ENCODE results near the gene TEAD3.
"Not testable (repeated sequence)": the region's sequence is repeated elsewhere in the genome, so short reads cannot be mapped to it uniquely, and the experiment has no call there.

Gene TEAD3

DNA sequence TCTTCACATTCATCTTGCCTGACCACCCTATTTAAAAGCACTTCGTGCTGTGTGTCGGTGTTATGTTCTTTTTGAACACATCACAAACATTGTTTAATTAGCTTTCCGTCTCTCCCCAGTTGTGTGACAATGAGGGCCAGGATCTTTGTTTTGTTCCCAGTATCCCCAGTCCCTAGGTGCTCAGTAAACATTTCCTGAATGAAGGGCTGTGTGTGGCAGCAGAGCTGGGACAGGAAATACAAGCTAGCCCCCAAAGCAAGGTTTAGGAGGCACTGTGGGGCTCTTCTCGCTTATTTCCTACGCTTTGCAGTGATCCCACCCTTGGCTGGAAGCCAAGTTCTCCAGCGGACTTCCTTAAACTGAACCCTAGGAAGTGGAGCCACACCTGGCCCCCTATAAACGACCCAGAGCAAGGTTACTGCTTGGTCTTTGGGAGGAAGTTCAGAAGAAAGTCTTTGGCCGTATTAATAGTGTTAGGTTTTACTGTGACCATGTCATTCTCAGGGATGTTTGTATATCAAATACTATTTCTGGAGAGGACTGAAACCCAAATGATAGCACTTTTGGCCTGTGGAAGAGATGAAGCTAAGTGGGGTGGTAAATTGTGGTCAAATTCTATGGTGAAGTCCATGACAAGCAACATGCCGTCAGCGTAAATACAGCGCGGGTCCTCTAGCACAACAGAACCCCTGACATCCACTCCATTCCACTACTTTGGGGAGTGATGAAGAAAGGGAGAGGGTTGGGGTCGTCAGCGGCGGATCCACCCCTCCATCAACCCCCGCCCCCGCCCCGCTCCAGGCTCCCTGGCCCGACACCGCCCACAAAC is 45.3 kb downstream of the TEAD3 start:
- TF ChIP-seq GATA1 (IDR thresholded peaks at IDR 0.05; ENCODE audit: low read depth, low read length) (no peak), POLR2A (IDR thresholded peaks at IDR 0.05; ENCODE audit: low read length) (no peak)
- no peak for DNase-seq

DNA sequence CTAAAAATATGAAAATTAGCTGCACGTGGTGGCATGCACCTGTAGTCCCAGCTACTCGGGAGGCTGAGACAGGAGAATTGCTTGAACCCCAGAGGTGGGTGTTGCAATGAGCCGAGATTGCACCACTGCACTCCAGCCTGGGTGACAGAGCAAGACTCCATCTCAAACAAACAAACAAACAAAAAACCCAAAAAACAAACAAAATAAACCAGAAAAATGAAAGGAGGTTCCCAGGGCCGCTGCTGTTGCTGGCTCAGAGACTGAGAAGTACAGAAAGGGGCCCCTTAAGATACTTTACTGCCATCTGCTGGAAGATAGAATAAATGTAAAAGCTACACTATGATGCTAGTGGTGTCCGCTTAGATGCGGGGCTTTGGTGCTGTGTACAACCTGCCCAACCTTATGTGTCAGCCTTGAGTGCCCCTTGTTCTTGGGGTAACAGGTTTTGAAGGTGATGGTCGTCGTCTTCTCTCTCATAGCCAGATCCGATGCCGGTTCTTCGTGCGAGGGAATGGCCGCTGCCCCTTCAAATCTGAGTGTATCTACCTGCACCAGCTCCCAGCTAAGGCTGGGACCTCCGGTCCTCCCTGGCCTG is 47.5 kb downstream of the TEAD3 start:
- peak; percentile 67 to 73 for DNase-seq
- TF ChIP-seq GATA1 (IDR thresholded peaks at IDR 0.05; ENCODE audit: low read depth, low read length) (no peak), POLR2A (IDR thresholded peaks at IDR 0.05; ENCODE audit: low read length) (no peak)

DNA sequence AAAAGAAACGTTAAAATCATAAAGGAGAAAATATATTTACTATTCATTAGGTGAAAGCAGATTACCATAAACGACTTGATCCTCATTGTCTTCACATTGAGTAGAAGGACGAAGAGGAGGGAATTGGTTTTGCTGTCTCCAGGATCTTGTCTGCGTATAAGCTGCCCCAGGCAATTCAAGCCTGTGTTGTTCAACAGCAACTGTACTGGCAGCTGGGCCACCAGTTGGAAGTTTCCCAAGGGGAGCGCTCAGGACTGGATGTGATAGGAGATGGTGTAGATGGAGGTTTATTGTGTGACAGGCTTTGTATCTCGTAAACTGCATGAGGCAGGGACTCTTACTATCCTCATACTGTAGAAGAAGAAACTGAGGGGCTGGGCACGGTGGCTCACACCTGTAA is 48.7 kb downstream of the TEAD3 start:
- TF ChIP-seq POLR2A (IDR thresholded peaks at IDR 0.05; ENCODE audit: low read length) (no peak), GATA1 (IDR thresholded peaks at IDR 0.05; ENCODE audit: low read depth, low read length) (no peak)
- no peak for DNase-seq

DNA sequence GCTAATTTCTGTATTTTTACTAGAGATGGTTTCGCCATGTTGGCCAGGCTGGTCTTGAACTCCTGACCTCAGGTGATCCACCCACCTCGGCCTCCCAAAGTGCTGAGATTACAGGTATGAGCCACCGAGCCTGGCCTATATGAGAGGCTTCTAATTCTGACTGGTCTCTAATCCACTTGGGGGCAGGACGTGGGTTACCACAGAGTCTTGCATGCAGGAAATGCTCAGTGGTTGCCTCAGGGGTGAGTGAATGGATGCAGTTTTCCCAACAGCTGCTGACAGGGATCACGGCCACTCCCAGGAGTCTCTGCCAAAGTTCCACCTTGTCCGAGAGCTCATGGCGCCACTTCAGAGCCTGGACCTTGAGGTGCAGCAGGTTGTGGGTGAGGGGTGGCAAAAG is 51.2 kb downstream of the TEAD3 start:
- TF ChIP-seq GATA1 (IDR thresholded peaks at IDR 0.05; ENCODE audit: low read depth, low read length): no peak
- TF ChIP-seq POLR2A (IDR thresholded peaks at IDR 0.05; ENCODE audit: low read length): no peak
- no peak for DNase-seq

DNA sequence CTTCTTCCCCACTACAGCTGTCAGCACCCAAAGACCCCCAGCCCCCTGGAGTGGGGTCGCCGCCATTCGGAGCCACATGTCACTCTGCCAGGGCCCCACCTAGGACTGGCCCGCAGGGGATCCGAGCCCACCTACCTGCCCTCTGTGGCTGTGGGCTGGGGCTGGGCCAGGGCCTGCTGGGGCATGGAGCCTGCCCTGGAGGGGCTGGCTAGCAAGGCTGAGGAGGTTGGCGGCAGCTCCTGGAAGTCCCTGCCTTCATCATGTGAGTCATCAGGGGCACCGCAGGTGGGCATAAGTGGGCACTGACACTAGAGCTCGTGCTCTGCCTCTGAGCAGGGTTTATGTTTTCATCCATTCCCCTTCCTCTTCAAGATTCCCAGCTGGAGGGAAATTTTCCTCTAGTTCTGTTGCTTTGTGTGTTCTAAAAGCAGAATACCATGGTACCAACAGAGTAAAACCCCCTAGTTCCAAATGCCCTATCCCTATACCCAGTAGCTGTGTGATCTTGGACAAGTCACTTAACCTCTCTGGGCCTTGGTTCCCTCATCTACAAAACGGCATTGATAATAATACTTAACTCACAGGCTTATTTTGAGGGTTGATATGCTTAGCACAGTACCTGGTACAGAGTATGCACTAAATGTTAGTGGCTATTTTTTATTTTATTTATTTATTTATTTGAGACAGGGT is 53.4 kb downstream of the TEAD3 start:
- DNase-seq: no peak
- TF ChIP-seq GATA1 (IDR thresholded peaks at IDR 0.05; ENCODE audit: low read depth, low read length) (no peak), POLR2A (IDR thresholded peaks at IDR 0.05; ENCODE audit: low read length) (no peak)

DNA sequence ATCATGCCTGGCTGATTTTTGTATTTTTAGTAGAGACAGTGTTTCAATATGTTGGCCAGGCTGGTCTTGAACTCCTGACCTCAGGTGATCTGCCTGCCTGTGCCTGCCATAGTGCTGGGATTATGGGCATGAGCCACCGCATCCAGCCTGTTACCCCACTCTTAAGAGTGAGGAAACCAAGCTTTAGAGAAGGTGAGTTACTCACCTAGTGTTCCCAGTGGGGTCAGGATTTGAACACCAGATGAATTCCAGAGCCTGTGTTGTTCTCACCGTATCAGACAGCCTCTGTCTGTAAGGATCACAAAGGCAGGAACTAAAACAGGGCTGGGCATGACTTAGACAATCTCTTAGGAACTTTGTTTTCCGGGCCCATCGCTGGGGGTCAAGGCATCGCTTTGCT is 54.2 kb downstream of the TEAD3 start:
- TF ChIP-seq GATA1 (IDR thresholded peaks at IDR 0.05; ENCODE audit: low read depth, low read length) (no peak), POLR2A (IDR thresholded peaks at IDR 0.05; ENCODE audit: low read length) (no peak)
- no peak for DNase-seq

DNA sequence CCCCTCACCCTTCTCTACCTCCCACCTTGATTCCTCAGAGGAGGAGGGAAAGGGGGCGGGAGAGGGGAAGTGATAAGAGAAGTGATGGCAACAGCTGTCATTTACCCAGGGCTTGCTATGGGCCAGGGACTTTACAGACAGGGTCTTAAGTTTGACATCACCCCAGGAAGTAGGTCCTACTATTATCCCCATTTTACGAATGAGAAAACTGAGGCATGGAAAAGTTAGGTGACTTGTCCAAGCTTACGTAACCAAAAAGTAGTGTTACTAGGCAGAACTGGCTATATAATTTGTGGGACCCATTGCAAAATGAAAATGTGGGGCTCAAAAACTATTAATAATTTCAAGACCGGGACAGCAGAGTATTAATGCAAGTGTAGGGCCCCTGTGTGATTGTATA is 55.2 kb downstream of the TEAD3 start:
- TF ChIP-seq GATA1 (IDR thresholded peaks at IDR 0.05; ENCODE audit: low read depth, low read length): no peak
- no peak for TF ChIP-seq POLR2A (IDR thresholded peaks at IDR 0.05; ENCODE audit: low read length)
- no peak for DNase-seq

GRCh38 chr6:35441205-35441604 is 55.7 kb downstream of the TEAD3 start:
- TF ChIP-seq GATA1 (IDR thresholded peaks at IDR 0.05; ENCODE audit: low read depth, low read length): no peak
- TF ChIP-seq POLR2A (IDR thresholded peaks at IDR 0.05; ENCODE audit: low read length): no peak
- DNase-seq: no peak

DNA sequence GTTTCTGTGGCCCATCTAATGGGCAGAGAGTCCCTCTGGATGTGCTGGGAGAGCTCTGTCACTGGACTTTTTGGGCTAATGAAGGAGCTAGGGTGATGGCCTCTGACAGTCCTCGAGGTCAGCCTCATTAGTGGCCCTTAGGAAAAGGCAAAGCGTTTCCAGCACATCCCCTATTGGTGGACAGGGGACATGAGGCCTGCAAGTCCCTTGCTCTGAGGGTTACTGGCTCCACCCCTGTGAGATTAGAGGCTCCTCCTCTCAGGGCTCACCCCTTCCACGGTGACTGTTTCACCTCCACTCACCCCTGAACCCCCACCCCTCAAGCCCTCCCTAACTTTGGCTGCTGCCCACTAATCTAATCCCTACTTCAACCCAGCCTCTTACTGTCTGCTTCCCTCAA is 57.6 kb downstream of the TEAD3 start:
- TF ChIP-seq GATA1 (IDR thresholded peaks at IDR 0.05; ENCODE audit: low read depth, low read length) (no peak), POLR2A (IDR thresholded peaks at IDR 0.05; ENCODE audit: low read length) (no peak)
- DNase-seq: peak in 1 of 2 experiments; percentile 16

GRCh38 chr6:35438378-35439065 is 58.4 kb downstream of the TEAD3 start:
- not testable (repeated sequence) for DNase-seq

GRCh38 chr6:35436071-35436857 is 60.6 kb downstream of the TEAD3 start:
- TF ChIP-seq POLR2A (IDR thresholded peaks at IDR 0.05; ENCODE audit: low read length) (no peak), GATA1 (IDR thresholded peaks at IDR 0.05; ENCODE audit: low read depth, low read length) (no peak)
- DNase-seq: no peak

GRCh38 chr6:35435074-35435837 is 61.6 kb downstream of the TEAD3 start:
- DNase-seq: peak in 1 of 2 experiments; percentile 11
- TF ChIP-seq GATA1 (IDR thresholded peaks at IDR 0.05; ENCODE audit: low read depth, low read length) (no peak), POLR2A (IDR thresholded peaks at IDR 0.05; ENCODE audit: low read length) (no peak)

- DNase-seq: not testable (repeated sequence)
Measured at GRCh38 chr6:35432702-35433101, 64.2 kb downstream of the TEAD3 start.

Data from erythroblast (primary cell).